Small intestine (tissue), 7 donors: ENCODE measurements around the gene RPL23. TPM values are rescaled to one million over a fixed set of nuclear protein-coding genes. Genes with fewer than 3 reads are reported as not detected.

Source experiments
- DNase-seq, 2 donors: peaks; one replicate each; pipeline versions ENCODE4 v3.0.0 to v3.0.0-alpha.2; 2013
- FAIRE-seq: peaks from 2 replicates; lab custom pipeline; 2012; peaks lifted over from hg19 to GRCh38; lab: Jason Lieb, UNC
- H3K27ac ChIP-seq, 3 donors: one replicate each; pipeline ENCODE4 v1.5.1; 2013; ENCODE audit warnings: low read length in 2 of 3, mild to moderate bottlenecking in 2 of 3, control low read depth in 1 of 3, inconsistent platforms in 1 of 3, low read depth in 1 of 3, moderate library complexity in 1 of 3
- H3K27me3 ChIP-seq, 3 donors: one replicate each; pipeline ENCODE4 v1.6.1; 2013; ENCODE audit warnings: low read length in 3 of 3, inconsistent platforms in 1 of 3; ENCODE audit not compliant: control insufficient read depth in 3 of 3, insufficient read depth in 3 of 3
- H3K36me3 ChIP-seq, 3 donors: one replicate each; pipeline ENCODE4 v1.6.1; 2013; ENCODE audit warnings: low read length in 3 of 3, inconsistent platforms in 1 of 3, low read depth in 1 of 3, mild to moderate bottlenecking in 1 of 3, moderate library complexity in 1 of 3; ENCODE audit not compliant: control insufficient read depth in 3 of 3, insufficient read depth in 2 of 3
- H3K4me1 ChIP-seq, 3 donors: one replicate each; pipeline ENCODE4 v1.6.1; 2013; ENCODE audit warnings: low read length in 2 of 3, inconsistent platforms in 1 of 3, low read depth in 1 of 3, mild to moderate bottlenecking in 1 of 3, moderate library complexity in 1 of 3; ENCODE audit not compliant: control insufficient read depth in 3 of 3, insufficient read depth in 2 of 3
- H3K4me3 ChIP-seq, 3 donors: one replicate each; pipeline ENCODE4 v1.5.1; 2013; ENCODE audit warnings: low read length in 3 of 3, control low read depth in 1 of 3, inconsistent platforms in 1 of 3, low read depth in 1 of 3, mild to moderate bottlenecking in 1 of 3, moderate library complexity in 1 of 3
- H3K9me3 ChIP-seq, 2 donors: one replicate each; pipeline ENCODE4 v1.6.1; 2013; ENCODE audit warnings: low read depth in 1 of 2, low read length in 1 of 2; ENCODE audit not compliant: control insufficient read depth in 2 of 2, insufficient read depth in 1 of 2
- WGBS, 3 donors: extraction: QIAGEN DNeasy Blood & Tissue Kit; methylation state at CpG; one replicate each; pipeline ENCODE4 v1.1.7; 2013; 5-methylcytosine and 5-hydroxymethylcytosine counted together
- polyA plus RNA-seq, 4 donors: library from polyadenylated mRNA; stranded (reverse) in 3 of 4; unstranded in 1 of 4; fragments of 200-250 nt in 3 of 4; fragments of 120-200 nt in 1 of 4; gene quantifications; one replicate each; pipeline versions ENCODE4 v1.2.1 to v1.2.3, GENCODE V29; 2013
- donor health status: healthy with polysubstance abuse.
- donor health status: control.
- donor health status: control.
- donor health status: Bipolar disorder and iron deficiency.
- donor health status: healthy.

RPL23 gene
- polyA plus RNA-seq, 4 donors = 1,251 to 3,207 (median 2,577) TPM

DNA sequence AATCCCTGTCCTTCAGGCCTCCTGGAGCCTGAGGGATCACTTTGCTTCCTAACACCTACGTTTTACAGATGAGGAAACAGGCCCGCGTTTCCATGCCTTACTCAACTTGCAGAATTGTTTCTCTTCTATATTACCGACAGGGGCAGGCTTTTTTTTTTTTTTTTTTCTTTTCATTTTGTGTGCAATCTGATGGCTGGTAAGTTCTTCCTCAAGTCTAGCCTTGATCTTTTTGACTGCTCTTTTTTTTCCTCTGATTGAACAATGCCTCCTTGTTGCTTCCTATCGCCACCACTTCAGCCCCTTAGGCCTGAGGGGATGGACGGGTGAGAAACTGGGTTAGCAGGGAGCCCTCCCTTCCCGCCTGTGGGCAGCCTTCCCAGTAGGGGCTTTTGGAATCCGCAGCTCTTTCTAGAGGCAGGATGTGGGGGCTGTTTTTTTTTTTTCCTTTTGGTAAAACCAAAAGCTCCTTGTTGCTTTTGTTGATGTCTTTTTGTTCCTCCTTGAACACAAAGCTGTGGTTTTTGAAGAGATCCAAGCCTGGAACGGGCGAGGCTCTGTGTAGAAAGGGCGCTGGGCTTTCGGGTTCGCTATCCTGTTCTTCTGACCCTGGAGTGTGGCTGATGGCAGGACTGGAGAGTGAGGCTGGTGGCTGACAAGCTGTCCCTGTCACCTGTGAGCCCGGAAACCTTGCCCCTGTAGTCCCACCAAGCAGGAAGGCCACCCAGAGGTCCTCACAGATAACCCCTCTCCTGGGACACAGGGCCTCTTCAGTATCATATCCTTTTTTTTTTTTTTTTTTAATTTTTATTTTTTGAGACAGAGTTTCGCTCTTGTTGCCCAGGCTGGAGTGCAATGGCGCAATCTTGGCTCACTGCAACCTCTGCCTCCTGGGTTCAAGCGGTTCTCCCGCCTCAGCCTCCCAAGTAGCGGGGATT lies 30.3 kb upstream of the RPL23 start:
- Histone ChIP-seq H3K4me3 (no peak overlapping the region), H3K27me3 (no peaks in the 10 kb centered on the region), H3K4me1 (peaks cover 25 to 83% (median 28%) of the 10 kb centered on the region in 3 donors), H3K9me3 (no peaks in the 10 kb centered on the region), H3K27ac (peak overlapping the region; percentile 80 to 91 (median 82)), H3K36me3 (peaks cover 8 to 97% (median 20%) of the 10 kb centered on the region in 3 donors)
- DNase-seq = no peak
- 46 to 65% (median 55%) methylated on average over 18 to 19 of the region's 19 CpGs for WGBS, 3 donors
- FAIRE-seq = no peak

- 83 to 96% (median 86%) methylated on average over 2 of the region's 2 CpGs for WGBS, 3 donors
- no peak for DNase-seq
- Histone ChIP-seq H3K9me3 (no peaks in the 10 kb centered on the region), H3K27me3 (no peaks in the 10 kb centered on the region), H3K4me1 (peaks cover 27 to 93% (median 35%) of the 10 kb centered on the region in 3 donors), H3K4me3 (no peak overlapping the region), H3K27ac (peak overlapping the region in 2 of 3 donors; percentile 49 to 68), H3K36me3 (peaks cover 8 to 97% (median 23%) of the 10 kb centered on the region in 3 donors)
- FAIRE-seq = no peak
Observed at GRCh38 chr17:38882870-38883269, 29.3 kb upstream of the RPL23 start.

DNA sequence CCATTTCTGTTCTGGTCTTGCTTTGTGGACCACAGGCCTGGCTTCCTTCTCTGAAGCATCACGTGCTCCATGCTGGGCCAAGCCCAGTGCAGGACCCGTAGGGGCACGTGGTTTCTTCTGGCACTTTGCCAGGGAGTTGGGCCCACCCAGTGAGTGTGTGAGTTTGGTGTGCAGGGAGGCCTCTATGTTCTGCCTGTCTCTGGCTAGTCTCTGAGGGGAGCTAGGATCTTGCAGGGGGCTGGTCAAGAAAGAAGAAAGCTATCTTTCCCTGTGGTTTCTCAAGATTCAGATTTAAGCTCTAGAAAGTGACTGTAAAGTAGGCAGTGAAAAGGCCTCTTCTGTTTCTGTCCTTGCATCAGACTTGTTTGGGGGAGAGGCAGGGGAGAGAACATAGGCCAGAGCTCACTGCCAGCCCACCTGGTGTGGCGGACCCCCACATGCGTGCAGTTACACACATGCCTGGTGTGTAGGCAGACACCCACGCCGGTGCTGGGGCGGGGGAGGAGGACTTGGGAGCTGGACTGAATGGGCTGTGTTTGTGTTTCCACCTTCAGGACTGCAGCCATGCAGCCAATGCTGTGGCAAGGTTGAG lies 28.2 kb upstream of the RPL23 start:
- Histone ChIP-seq H3K9me3 (no peaks in the 10 kb centered on the region), H3K4me3 (no peak overlapping the region), H3K27me3 (no peaks in the 10 kb centered on the region), H3K36me3 (peaks cover 5 to 97% (median 21%) of the 10 kb centered on the region in 3 donors), H3K4me1 (peaks cover 30 to 94% (median 35%) of the 10 kb centered on the region in 3 donors), H3K27ac (peak overlapping the region; percentile 12 to 48 (median 41))
- FAIRE-seq (no peak), DNase-seq (peak in 1 of 2 donors; percentile 83)
- 27 to 43% (median 40%) methylated on average over 8 of the region's 8 CpGs for WGBS, 3 donors

- DNase-seq (peak in 1 of 2 donors; percentile 61), FAIRE-seq (no peak)
- 23 to 36% (median 29%) methylated on average over 6 of the region's 6 CpGs for WGBS, 3 donors
- Histone ChIP-seq H3K9me3 (no peaks in the 10 kb centered on the region), H3K27ac (peak overlapping the region; percentile 38 to 53 (median 49)), H3K4me1 (peaks cover 28 to 88% (median 30%) of the 10 kb centered on the region in 3 donors), H3K4me3 (no peak overlapping the region), H3K27me3 (no peaks in the 10 kb centered on the region), H3K36me3 (peaks cover 5 to 95% (median 21%) of the 10 kb centered on the region in 3 donors)
Observed at GRCh38 chr17:38879878-38880665, 26.6 kb upstream of the RPL23 start.

DNA sequence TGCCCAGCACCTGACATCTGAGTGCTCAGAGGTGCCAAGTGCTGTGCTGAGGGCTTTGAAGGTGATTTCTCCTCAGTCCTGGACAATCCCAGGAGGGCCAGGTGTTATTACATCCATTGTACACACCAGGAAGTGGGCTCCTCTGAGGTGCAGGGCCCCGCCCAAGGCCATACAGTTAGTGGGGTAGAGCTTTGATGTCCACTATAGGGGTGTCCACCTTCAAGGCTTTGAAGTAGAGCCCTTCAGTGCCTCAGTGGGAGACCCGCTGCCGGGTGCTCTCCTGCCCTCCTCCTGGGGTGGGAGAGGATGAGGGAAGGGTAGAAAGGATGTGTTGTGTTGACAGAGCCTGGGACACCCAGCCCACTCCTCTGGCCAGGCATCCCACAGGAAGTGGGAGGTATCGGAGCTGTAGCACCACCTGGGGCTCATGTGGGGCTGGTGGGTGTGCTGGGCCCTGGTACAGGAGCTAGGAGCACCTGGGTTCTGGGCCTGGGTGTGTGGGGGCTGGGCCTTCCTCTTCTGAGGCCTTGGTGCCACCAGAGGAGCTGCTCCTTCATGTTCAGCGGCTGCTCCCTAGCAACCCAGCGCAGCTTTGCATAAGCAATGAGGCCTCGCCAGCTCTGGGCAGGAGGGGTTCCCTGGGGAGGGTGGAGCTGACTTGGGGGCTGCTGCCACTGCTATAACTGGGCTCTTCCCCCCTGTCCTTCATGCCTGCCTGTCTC lies 23.8 kb upstream of the RPL23 start:
- FAIRE-seq = no peak

GRCh38 chr17:38875477-38876075 lies 22.1 kb upstream of the RPL23 start:
- Histone ChIP-seq H3K4me1 (peaks cover 24 to 81% (median 35%) of the 10 kb centered on the region in 3 donors), H3K4me3 (no peak overlapping the region), H3K9me3 (no peaks in the 10 kb centered on the region), H3K27ac (peak overlapping the region; percentile 2 to 38 (median 37)), H3K36me3 (peaks cover 5 to 92% (median 12%) of the 10 kb centered on the region in 3 donors), H3K27me3 (no peaks in the 10 kb centered on the region)
- FAIRE-seq (no peak), DNase-seq (no peak)
- WGBS, 3 donors = 70 to 80% (median 75%) methylated on average over 5 of the region's 5 CpGs

More for the DNA sequence above, 23.8 kb upstream of the RPL23 start:
- 47 to 66% (median 60%) methylated on average over 7 of the region's 7 CpGs for WGBS, 3 donors
- peaks cover 5 to 96% (median 21%) of the 10 kb centered on the region in 3 donors for H3K36me3 ChIP-seq
- H3K4me1 ChIP-seq = peaks cover 29 to 89% (median 31%) of the 10 kb centered on the region in 3 donors
- peak in 1 of 2 donors; percentile 16 for DNase-seq
- no peaks in the 10 kb centered on the region for H3K9me3 ChIP-seq
- no peak overlapping the region for H3K4me3 ChIP-seq
- peak overlapping the region in 2 of 3 donors; percentile 57 to 62 for H3K27ac ChIP-seq
- H3K27me3 ChIP-seq = no peaks in the 10 kb centered on the region
